Stimulated activated CD4-positive, alpha-beta T cell treated with anti-CD3 and anti-CD28 coated beads, Interleukin-1b, Interleukin-23, amount 100 ng/mL, for 48 hours (primary cell): ENCODE measurements around the gene CYP3A4.
"Not testable (repeated sequence)": the region's sequence is repeated elsewhere in the genome, so short reads cannot be mapped to it uniquely, and the experiment has no call there.

ENCODE experiments used
- DNase-seq: peaks from one replicate; pipeline ENCODE4 v3.0.0-alpha.2; 2020

Gene CYP3A4

GRCh38 chr7:99791667-99792369 lies 7.8 kb upstream of the CYP3A4 start:
- DNase-seq = no peak

- DNase-seq = no peak
Measured at GRCh38 chr7:99791021-99791420, 7.0 kb upstream of the CYP3A4 start.

- no peak for DNase-seq
Measured at GRCh38 chr7:99790407-99790806, 6.4 kb upstream of the CYP3A4 start.

- DNase-seq = peak; percentile 20
Measured at GRCh38 chr7:99789441-99790070, 5.6 kb upstream of the CYP3A4 start.

GRCh38 chr7:99788554-99788953 lies 4.6 kb upstream of the CYP3A4 start:
- peak; percentile 19 for DNase-seq

- DNase-seq = no peak
Measured at GRCh38 chr7:99786726-99787335, 2.8 kb upstream of the CYP3A4 start.

- not testable (repeated sequence) for DNase-seq
Measured at GRCh38 chr7:99785654-99786053, 1.7 kb upstream of the CYP3A4 start.

GRCh38 chr7:99782012-99782953 lies 1.7 kb downstream of the CYP3A4 start:
- no peak for DNase-seq

GRCh38 chr7:99780588-99780987 lies 3.4 kb downstream of the CYP3A4 start:
- no peak for DNase-seq

GRCh38 chr7:99779949-99780348 lies 4.0 kb downstream of the CYP3A4 start:
- no peak for DNase-seq

GRCh38 chr7:99778880-99779279 lies 5.1 kb downstream of the CYP3A4 start:
- DNase-seq = no peak

GRCh38 chr7:99773395-99773794 lies 10.6 kb downstream of the CYP3A4 start:
- not testable (repeated sequence) for DNase-seq

GRCh38 chr7:99772565-99772964 lies 11.4 kb downstream of the CYP3A4 start:
- no peak for DNase-seq

- not testable (repeated sequence) for DNase-seq
Measured at GRCh38 chr7:99769494-99769893, 14.5 kb downstream of the CYP3A4 start.

- DNase-seq = no peak
Measured at GRCh38 chr7:99768471-99768870, 15.5 kb downstream of the CYP3A4 start.

- DNase-seq = no peak
Measured at GRCh38 chr7:99767662-99768061, 16.3 kb downstream of the CYP3A4 start.

GRCh38 chr7:99766484-99767099 lies 17.4 kb downstream of the CYP3A4 start:
- no peak for DNase-seq

GRCh38 chr7:99764478-99764877 lies 19.5 kb downstream of the CYP3A4 start:
- no peak for DNase-seq

GRCh38 chr7:99762680-99763327 lies 21.2 kb downstream of the CYP3A4 start:
- no peak for DNase-seq

- no peak for DNase-seq
Measured at GRCh38 chr7:99755085-99755484, 28.9 kb downstream of the CYP3A4 start.

GRCh38 chr7:99752356-99752755 lies 31.6 kb downstream of the CYP3A4 start:
- no peak for DNase-seq
